ENCODE measurements around the gene TXNDC8.

DNA sequence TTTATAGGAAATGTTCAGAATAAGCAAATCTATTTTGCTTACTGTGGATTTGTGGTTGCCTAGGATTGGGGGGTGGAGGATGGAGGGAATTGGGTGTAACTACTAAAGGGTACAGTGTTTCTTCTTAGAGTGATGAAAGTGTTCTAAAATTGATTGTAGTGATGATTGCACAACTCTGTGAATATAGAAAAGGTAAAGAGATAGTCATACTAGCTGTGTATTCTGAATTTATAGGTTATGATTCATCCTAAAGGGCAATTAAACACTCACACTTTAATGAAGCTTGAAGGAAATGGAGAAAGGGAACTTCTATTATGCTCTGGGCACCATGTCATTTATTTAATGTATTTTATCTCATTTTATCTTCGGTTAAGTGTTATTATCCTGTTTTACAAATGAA is 9.9 kb downstream of the TXNDC8 start:
- TF ChIP-seq, protein P1, sequence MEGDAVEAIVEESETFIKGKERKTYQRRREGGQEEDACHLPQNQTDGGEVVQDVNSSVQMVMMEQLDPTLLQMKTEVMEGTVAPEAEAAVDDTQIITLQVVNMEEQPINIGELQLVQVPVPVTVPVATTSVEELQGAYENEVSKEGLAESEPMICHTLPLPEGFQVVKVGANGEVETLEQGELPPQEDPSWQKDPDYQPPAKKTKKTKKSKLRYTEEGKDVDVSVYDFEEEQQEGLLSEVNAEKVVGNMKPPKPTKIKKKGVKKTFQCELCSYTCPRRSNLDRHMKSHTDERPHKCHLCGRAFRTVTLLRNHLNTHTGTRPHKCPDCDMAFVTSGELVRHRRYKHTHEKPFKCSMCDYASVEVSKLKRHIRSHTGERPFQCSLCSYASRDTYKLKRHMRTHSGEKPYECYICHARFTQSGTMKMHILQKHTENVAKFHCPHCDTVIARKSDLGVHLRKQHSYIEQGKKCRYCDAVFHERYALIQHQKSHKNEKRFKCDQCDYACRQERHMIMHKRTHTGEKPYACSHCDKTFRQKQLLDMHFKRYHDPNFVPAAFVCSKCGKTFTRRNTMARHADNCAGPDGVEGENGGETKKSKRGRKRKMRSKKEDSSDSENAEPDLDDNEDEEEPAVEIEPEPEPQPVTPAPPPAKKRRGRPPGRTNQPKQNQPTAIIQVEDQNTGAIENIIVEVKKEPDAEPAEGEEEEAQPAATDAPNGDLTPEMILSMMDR (conservative IDR thresholded peaks at IDR 0.05; ENCODE audit: low read depth in 2 of 2), result no peak
- TF ChIP-seq ZNF331 (CRISPR knock-in tag; IDR thresholded peaks at IDR 0.05; ENCODE audit: low read depth), result no peak
- no peak for TF ChIP-seq POLR2AphosphoS5 (IDR thresholded peaks at IDR 0.05; ENCODE audit: low read depth)
- TF ChIP-seq, protein P2, sequence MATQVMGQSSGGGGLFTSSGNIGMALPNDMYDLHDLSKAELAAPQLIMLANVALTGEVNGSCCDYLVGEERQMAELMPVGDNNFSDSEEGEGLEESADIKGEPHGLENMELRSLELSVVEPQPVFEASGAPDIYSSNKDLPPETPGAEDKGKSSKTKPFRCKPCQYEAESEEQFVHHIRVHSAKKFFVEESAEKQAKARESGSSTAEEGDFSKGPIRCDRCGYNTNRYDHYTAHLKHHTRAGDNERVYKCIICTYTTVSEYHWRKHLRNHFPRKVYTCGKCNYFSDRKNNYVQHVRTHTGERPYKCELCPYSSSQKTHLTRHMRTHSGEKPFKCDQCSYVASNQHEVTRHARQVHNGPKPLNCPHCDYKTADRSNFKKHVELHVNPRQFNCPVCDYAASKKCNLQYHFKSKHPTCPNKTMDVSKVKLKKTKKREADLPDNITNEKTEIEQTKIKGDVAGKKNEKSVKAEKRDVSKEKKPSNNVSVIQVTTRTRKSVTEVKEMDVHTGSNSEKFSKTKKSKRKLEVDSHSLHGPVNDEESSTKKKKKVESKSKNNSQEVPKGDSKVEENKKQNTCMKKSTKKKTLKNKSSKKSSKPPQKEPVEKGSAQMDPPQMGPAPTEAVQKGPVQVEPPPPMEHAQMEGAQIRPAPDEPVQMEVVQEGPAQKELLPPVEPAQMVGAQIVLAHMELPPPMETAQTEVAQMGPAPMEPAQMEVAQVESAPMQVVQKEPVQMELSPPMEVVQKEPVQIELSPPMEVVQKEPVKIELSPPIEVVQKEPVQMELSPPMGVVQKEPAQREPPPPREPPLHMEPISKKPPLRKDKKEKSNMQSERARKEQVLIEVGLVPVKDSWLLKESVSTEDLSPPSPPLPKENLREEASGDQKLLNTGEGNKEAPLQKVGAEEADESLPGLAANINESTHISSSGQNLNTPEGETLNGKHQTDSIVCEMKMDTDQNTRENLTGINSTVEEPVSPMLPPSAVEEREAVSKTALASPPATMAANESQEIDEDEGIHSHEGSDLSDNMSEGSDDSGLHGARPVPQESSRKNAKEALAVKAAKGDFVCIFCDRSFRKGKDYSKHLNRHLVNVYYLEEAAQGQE (IDR thresholded peaks at IDR 0.05; ENCODE audit: unreplicated experiment), result no peak
- TF ChIP-seq, protein P3, sequence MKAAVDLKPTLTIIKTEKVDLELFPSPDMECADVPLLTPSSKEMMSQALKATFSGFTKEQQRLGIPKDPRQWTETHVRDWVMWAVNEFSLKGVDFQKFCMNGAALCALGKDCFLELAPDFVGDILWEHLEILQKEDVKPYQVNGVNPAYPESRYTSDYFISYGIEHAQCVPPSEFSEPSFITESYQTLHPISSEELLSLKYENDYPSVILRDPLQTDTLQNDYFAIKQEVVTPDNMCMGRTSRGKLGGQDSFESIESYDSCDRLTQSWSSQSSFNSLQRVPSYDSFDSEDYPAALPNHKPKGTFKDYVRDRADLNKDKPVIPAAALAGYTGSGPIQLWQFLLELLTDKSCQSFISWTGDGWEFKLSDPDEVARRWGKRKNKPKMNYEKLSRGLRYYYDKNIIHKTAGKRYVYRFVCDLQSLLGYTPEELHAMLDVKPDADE (IDR thresholded peaks at IDR 0.05), result no peak
- TF ChIP-seq ZNF114 (CRISPR knock-in tag; IDR thresholded peaks at IDR 0.05), result no peak
- no peak for TF ChIP-seq EZH2phosphoT487 (IDR thresholded peaks at IDR 0.05; ENCODE audit: unreplicated experiment)
